Left renal pelvis (tissue), 4 donors: ENCODE data around the gene AADACL2. TPM values are rescaled to one million over a fixed set of nuclear protein-coding genes. Genes with fewer than 3 reads are reported as not detected.

ENCODE experiments used
- DNase-seq, 4 donors: peaks; one replicate each; pipeline ENCODE4 v3.0.0-alpha.2; 2013; ENCODE audit warnings: low read depth in 4 of 4, low spot score in 3 of 4
- polyA plus RNA-seq, 4 donors: library from polyadenylated mRNA; unstranded; fragments of 120-200 nt; gene quantifications; one replicate each; pipeline ENCODE4 v1.2.1, GENCODE V29; 2013; ENCODE audit not compliant: insufficient read length in 4 of 4

The AADACL2 gene, protein sequence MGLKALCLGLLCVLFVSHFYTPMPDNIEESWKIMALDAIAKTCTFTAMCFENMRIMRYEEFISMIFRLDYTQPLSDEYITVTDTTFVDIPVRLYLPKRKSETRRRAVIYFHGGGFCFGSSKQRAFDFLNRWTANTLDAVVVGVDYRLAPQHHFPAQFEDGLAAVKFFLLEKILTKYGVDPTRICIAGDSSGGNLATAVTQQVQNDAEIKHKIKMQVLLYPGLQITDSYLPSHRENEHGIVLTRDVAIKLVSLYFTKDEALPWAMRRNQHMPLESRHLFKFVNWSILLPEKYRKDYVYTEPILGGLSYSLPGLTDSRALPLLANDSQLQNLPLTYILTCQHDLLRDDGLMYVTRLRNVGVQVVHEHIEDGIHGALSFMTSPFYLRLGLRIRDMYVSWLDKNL
- polyA plus RNA-seq: under 1 TPM in 1 of 4 donors, not detected in 3; 0.40 TPM

DNA sequence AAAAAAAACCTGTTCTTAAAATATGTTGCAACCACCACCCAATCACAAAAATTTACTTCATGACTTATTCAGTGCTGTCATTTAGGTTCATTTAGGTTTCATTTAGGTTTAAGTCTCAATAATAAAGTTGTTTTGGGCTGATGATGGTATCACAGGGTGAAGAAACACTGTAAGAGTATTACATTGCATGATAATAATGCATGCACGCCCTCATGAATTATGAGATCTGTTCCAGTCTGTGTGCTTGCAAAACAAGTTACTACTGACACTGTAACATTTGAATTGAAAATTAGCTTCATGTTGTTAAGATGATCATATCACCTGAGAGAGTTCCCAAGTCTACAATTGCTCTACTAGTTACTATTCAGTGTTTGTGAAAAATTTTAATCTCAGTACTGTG, at the start of gene AADACL2:
AADACL2 (plus strand) TSS at position 315 of the 400 bp plus-strand sequence. CDS start 109 bp downstream, outside the sequence.
- no peak for DNase-seq

DNA sequence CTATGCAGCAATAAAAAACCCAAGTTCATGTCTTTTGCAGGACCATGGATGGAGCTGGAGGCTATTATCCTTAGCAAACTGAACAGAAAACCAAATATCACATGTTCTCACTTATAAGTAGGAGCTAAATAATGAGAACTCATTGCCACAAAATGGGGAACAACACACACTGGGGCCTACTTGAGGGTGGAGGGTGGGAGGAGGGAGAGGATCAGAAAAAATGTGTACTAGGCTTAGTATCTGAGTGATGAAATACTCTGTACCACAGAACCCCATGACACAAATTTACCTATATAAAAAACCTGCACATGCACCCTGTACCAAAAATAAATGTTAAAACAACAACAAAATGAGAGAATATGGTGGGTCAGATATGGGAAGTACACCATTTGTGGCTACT, 49.6 kb upstream of the AADACL2 start:
- DNase-seq: no peak

DNA sequence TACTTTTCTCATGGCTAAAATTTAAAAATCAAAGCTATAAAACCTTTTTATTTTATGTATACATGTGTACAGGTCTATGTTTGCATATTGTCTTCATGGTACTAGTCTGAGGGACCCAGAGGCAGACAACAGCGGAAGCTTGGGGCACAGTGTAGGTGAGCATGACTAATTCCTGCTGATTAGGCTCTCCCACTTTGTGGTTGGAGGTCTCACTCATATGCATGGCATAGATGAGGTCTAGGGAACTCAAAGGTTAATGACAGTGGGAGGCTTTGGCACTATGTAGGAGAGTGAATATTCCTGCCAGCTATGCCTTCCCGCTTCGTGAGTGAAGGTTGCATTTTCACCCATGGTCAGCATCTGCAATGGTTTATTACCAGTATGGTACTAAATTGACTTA, 47.5 kb upstream of the AADACL2 start:
- DNase-seq: no peak

DNA sequence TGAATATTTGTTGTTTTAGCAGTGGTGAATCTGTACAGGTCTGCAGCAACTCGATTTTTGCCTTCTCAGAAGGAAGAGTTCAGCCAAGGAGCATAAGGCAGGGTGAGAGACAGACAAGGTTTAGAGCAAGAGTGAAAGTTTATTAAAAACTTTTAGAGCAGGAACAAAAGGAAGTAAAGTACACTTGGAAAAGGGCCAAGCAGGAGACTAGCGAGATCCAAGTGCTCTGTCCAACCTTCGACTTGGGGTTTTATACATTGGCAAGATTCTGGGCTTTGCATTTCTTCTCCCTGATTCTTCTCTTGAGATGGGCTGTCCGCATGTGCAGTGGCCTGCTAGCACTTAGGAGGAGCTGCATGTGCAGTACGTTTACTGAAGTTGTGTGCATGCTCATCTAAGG, 46.7 kb upstream of the AADACL2 start:
- DNase-seq: no peak

DNA sequence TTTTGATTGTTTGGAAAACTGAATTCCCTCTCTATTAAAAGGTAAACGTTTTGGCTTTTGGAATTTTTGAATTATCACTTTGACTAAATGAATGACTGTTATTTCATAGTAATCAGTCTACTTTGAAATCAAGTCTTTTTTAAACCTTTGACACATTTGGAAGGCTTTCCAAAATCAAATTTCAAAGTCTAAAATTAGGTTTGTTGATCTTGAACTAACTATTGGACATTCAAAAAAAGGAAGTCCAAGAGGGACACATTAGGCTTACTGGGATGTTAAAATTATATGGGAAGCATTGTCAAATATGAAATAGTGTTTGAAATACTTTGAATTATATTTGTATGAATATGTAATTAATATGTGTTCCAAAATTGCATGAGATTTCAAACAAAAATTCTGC, 45.2 kb upstream of the AADACL2 start:
- no peak for DNase-seq

DNA sequence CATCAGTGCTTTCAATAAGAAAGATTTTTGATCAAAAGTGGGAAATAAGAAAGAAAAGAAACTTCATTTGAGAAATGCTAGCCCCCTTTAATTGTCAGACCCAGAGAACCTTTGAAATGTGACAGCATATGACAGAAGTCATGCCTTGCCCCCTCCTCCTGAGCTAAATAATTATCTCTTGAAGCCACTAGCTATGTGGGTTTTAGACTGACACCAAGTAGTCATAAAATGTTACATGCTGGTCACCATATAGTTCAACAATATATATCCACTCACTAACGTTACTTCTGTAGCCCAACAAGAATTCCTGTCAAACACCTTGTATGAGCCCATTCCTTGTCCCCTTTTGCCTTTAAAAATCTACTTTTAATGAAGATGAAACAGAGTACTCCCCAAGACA, 43.1 kb upstream of the AADACL2 start:
- DNase-seq: no peak

DNA sequence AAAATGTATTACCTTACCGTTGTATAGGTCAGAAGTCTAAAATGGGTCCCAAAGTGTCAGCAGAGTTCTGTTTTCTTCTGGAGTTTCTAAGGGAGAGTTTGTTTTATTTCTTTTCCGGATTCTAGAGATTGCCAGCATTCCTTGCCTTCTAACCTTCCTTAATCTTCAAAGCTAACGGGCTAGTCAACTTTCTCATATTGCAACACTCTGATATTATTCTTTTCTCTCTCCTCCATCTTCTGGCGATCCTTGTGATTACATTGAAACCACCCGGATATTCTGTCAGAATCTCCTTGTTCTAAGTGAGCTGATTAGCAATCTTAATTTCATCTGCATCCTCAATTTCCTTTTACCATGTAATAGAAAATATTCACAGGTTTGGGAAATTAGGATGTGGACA, 36.2 kb upstream of the AADACL2 start:
- no peak for DNase-seq

DNA sequence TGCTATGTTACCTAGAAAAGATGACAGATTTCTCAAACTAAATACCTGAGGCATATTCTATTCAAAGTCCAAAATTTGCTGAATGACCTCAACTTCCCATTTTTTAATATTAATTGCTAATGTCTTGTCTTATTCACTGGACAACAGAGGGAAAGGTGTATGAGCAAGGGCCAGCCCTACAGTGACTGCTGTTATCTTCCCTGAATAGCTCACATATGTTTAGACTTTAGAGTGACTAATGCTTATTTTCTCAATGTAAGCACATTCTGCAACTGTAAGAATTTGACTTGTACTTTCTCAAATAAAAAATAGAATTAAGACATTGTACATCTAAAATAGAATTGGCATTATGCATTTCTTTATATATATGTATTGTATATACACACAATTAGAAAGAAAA, 26.5 kb upstream of the AADACL2 start:
- DNase-seq: no peak

DNA sequence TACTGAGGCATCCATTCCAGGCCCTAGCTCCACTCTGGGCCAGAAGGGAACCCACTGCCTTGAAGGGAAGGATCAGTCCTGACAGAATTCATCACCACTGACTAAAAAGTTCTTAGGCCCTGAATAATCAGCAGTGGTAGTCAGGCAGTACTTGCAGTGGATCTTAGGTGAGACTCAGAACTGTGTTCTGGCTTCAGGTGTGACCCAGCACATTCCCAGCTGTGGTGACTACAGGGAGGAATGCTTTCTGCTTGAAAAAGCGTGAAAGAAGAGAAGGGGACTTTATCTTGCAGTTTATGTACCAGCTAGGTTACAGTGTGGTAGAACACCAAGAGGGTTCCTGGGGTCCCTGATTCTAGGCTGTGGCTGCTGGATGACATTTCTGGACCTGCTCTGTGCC, 24.9 kb upstream of the AADACL2 start:
- no peak for DNase-seq

DNA sequence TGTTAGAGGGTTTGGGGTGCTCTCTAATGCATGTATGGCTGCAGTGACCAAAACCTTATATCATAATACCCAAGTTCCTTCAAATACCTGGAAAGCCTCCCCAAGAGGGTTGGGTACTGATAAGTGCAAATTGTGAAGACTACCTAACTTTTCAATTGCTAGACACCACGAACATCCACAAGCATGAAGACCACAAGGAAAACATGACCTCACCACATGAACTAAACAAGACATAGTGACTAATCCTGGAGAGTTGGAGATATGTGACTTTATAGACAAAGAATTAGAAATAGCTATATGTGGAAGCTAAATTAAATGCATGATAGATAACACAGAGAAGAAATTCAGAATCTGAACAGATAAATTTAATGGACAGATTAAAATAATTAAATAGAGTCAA, 23.9 kb upstream of the AADACL2 start:
- no peak for DNase-seq

DNA sequence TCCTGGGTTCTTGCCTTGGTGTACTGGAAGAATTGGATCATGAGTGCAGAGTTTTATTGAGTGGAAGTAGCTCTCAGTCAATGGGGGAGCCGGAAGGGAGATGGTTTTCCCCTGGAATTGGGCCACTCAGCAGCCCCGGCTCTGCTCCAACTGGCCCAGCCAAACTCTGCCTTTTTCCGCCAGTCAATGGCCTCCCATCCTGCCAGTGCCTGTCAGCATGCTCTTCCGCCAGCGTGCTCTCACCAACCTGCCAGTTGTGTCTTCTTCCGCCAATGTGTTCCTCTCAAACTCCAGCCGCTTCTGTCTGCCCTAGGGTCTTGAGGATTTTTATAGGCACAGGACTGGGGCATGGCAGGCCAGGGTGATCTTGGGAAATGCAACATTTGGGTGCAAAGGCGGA, 12.4 kb upstream of the AADACL2 start:
- no peak for DNase-seq

DNA sequence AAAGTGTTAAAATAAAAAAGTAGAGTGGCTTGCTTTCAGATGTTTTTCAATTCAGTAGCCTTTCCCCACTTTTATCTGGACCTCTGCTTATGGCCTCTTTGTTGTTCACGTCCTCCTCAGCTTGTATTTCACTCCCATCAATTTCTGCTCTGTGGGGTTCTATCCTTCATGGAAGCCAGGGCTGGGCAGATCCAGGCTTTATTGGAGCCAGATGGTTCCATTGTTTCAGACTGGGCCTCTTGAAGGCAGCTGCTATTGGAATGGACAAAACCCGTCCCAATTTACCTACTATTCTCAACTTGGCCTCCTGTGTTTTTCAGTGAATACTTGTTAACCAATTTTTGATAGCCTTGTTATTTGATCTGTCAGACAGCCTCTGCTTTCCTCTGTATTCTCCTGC, 10.9 kb upstream of the AADACL2 start:
- no peak for DNase-seq

DNA sequence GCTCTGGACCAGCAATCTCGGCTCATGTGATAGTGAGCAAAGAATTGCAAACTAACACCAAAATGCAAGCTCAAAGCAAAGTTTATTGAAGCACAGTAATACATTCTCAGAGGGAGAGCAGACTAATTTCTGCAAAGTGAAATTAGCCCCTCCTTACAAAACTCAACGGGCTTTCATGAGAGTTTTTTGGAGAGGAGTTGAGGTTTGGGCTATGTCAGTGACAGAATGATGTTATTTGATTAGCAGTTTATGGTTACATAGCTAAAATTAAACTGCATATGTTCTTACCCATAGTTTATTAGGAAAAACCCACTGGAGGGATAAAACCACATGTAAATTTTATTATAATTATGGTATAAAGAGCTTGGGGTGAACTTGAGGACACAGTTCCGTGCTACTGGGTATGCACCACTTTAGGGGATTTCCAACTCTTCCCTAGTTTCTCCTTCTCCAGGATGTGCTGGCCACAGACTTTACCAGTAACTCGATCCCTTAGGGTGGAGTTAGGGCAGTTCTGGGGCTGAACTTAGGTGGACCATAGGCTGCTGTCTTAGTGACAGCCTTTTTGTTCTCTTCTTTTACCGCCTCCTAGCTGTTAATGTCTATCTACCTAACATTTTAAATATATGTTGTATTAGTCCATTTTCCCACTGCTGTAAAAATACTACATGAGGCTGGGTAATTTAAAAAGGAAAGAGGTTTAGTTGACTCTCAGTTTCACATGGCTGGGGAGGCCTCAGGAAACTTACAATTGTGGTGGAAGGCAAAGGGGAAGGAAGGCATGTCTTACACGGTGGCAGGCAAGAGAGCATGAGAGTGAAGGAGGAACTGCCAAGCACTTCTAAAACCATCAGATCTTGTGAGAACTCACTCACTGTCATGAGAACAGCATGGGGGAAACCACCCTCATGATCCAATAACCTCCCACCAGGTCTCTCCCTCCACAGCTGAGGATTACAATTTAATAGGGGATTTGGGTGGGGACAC, 8.9 kb upstream of the AADACL2 start:
- DNase-seq: no peak

DNA sequence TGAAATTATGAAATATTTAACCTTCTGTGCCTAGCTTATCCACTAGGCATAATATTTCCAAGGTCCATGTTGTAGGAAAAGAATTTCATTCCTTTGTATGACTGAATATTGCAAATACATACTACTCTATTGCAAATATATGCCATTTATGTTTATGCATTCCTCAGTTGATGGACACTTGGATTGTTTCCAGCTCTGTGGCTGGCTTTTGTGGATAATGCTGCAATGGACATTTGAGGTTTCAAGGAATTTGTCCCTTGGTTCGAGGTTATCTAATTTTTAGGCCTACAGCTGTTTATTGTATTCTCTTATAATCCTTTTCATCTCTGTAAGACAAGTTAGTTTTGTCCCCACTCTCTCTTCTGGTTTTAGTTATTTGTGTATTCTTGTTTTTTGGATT, 7.7 kb upstream of the AADACL2 start:
- no peak for DNase-seq

DNA sequence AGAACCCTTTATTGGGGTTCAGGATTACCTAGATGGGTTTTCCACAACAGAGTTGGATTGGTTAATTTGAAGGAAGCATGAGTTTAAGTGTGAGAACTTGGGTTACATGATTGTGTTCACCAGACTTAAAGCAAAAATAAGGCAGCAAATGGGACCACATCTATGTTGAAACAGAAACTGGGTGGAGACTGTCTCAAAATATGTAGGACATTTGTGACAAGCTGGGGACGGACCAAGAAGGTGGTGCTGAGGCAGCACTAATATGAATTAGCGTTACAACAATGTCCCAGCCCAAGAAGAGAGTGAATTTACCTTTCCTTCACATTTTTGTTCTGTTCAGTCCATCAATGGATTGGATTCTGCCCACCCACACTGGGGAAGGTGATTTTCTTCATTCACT, 866 bp upstream of the AADACL2 start:
- no peak for DNase-seq

DNA sequence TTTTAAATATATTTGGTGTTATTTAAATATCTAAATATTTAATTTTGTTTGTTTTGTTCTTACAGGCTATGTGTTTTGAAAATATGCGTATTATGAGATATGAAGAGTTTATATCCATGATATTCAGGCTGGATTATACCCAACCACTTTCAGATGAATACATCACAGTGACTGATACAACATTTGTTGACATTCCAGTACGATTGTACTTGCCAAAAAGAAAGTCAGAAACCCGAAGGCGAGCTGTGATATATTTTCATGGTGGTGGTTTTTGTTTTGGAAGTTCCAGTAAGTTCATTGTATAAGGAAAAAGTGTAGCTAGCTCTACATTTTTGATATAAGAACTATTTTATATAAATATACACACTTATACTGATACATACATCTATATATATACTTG, 6.9 kb downstream of the AADACL2 start:
- DNase-seq: no peak

DNA sequence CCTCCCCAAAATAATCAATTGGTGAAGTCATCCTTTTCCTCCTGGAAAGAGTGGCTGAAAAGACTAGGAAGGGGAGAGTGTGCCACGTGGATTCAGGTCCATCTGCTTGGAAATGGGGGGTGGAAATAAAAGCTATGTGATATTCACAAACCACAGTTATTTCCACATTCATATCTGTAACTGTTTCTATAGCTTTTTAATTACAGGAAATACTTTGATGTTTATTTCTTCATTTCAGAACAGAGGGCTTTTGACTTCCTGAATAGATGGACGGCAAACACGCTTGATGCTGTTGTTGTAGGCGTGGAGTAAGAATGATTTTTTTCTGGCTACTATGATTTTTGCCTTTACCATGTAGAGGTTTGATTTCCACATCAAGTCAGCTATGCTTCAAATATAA, 10.1 kb downstream of the AADACL2 start:
- DNase-seq: no peak

DNA sequence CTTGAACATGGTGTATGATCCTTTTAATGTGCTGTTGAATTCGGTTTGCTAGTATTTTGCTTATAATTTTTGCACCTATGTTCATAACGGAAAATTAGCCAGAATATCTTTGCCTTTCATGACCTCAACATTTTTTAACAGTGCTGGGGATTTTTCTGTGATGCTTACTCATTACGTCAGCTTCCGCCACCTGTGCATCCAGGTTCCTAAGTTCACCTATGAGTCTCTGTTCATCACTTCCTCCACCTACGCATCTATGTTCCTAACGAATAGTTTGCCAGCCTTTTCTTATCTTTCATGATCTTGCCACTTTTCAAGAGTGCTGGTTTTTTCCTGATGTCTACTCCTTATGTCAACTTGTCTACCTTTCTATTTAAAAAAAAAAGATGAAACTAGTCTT, 16.5 kb downstream of the AADACL2 start:
- no peak for DNase-seq

DNA sequence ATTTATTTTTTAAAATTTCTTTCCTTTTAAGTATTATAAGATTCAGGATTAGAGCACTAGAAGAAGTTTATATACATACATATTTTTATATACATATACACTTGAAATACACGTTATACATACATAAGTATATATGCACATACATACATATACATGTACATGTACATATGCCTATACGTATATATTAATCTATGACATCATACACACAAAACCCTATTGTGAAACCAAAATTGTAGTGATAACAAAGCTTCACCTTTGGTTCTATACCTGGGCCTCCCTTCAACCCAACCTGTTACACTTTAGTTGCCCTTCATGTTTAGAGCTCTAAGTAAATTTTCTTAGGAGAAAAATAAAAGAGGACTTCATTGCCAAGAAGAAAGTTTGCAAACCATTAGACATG, 17.0 kb downstream of the AADACL2 start:
- DNase-seq: no peak

DNA sequence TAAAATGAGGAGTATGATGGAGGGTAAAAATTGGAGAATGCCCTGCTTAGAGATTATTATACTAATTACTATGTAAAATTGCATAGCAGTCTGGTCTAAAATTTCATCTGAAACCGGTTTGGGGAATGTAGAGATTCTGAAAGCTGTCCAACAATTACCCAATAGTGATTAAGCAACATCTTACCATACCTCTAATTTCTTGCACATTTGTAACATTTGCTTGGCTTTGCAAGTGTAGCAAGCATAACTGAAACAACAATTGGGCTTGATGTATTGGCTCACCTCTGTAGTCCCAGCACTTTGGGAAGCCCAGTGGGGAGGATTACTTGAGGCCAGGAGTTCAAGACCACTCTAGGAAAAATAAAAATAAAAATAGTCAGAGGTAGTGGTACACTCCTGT, 17.4 kb downstream of the AADACL2 start:
- no peak for DNase-seq

DNA sequence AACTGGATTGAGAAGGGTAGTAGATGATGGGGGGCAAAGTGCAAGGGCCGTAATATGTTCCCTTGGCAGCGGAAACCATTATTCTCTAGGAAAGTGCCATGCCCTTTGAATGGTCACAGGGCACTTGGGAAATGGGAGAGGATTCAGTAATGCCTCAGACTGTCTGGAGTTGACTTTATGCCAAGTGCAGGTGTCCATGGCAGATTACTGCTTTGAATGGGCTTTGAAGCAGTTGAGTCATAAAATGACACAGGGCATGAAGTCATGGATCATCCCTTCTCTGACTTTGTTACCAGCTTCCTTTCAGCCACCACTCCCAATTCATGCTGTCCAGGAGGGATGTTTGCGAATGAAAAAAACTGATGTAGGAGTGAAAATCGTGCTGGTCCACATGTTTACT, 20.1 kb downstream of the AADACL2 start:
- no peak for DNase-seq

DNA sequence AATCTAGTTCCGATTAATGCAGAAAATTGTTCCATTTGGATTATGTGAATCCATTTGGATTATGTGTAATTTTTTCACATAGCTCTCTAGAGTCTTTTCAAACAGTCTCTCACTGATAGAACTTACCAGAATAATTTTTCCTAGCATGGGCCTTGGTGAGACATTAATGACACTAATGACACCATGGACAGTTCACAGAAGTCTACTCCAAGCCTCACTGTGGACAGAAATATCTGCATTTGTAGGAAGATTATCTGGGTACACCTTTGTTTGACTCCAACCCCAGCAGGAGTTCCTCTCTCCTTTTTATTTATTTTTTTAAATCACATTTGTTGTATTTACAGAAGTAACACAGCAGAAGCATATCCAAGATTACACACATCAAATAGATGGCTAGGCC, 27.9 kb downstream of the AADACL2 start:
- DNase-seq: no peak
